ENCODE results near the gene ADAM12.

The ADAM12 gene

GRCh38 chr10:126166797-126167196, 221.5 kb downstream of the ADAM12 start:
- DNase-seq: no peak

GRCh38 chr10:126165874-126166273, 222.4 kb downstream of the ADAM12 start:
- DNase-seq: no peak

GRCh38 chr10:126163506-126163905, 224.8 kb downstream of the ADAM12 start:
- no peak for DNase-seq

GRCh38 chr10:126161691-126162090, 226.6 kb downstream of the ADAM12 start:
- DNase-seq: no peak

- DNase-seq: no peak
Observed at GRCh38 chr10:126160971-126161630, 227.2 kb downstream of the ADAM12 start.

- DNase-seq: no peak
Observed at GRCh38 chr10:126160571-126160970, 227.7 kb downstream of the ADAM12 start.

GRCh38 chr10:126158133-126158892, 230.0 kb downstream of the ADAM12 start:
- DNase-seq: no peak

- DNase-seq: no peak
Observed at GRCh38 chr10:126157189-126157588, 231.1 kb downstream of the ADAM12 start.

GRCh38 chr10:126156503-126156902, 231.8 kb downstream of the ADAM12 start:
- no peak for DNase-seq

GRCh38 chr10:126156012-126156411, 232.3 kb downstream of the ADAM12 start:
- no peak for DNase-seq

- DNase-seq: no peak
Observed at GRCh38 chr10:126155528-126155927, 232.7 kb downstream of the ADAM12 start.

- DNase-seq: no peak
Observed at GRCh38 chr10:126153711-126154628, 234.3 kb downstream of the ADAM12 start.

GRCh38 chr10:126147866-126148587, 240.2 kb downstream of the ADAM12 start:
- no peak for DNase-seq

GRCh38 chr10:126146771-126147170, 241.5 kb downstream of the ADAM12 start:
- DNase-seq: no peak

GRCh38 chr10:126143117-126143516, 245.2 kb downstream of the ADAM12 start:
- no peak for DNase-seq

GRCh38 chr10:126140746-126141273, 247.5 kb downstream of the ADAM12 start:
- DNase-seq: no peak

GRCh38 chr10:126137562-126138221, 250.6 kb downstream of the ADAM12 start:
- no peak for DNase-seq

GRCh38 chr10:126135941-126136595, 252.2 kb downstream of the ADAM12 start:
- no peak for DNase-seq

- no peak for DNase-seq
Observed at GRCh38 chr10:126135177-126135576, 253.1 kb downstream of the ADAM12 start.

- no peak for DNase-seq
Observed at GRCh38 chr10:126133906-126134656, 254.2 kb downstream of the ADAM12 start.

Measured in CD4-positive, alpha-beta T cell treated with Interferon alpha-2 for 1 hour (primary cell).